CD14-positive monocyte (primary cell): Measurements from ENCODE around the gene CDX2. TPM values are rescaled to one million over a fixed set of nuclear protein-coding genes. Genes with fewer than 3 reads are reported as not detected.

Source experiments
- DNase-seq, 3 donors: peaks; one replicate each; pipeline ENCODE4 v3.0.0-alpha.2; 2011 to 2022
- H2AFZ ChIP-seq: 2 replicates; pipeline ENCODE4 v1.6.0; 2012; ENCODE audit warnings: mild to moderate bottlenecking, low read depth, low read length, inconsistent platforms; ENCODE audit not compliant: insufficient read depth, poor library complexity, severe bottlenecking
- H3K27ac ChIP-seq, 2 donors: 1 replicate in 1 of 2; 2 replicates in 1 of 2; pipeline ENCODE4 v1.5.1; 2012 to 2013; ENCODE audit warnings: low read length in 2 of 2, control low read depth in 1 of 2, inconsistent platforms in 1 of 2, low read depth in 1 of 2, mild to moderate bottlenecking in 1 of 2
- H3K27me3 ChIP-seq, 2 donors: one replicate each; pipeline versions ENCODE4 v1.6.0 to v1.6.1; 2011 to 2013; ENCODE audit warnings: low read length in 2 of 2; ENCODE audit not compliant: control insufficient read depth in 2 of 2, insufficient read depth in 2 of 2
- H3K36me3 ChIP-seq, 2 donors: replicated peaks in 1 of 2; 1 replicate in 1 of 2; 2 replicates in 1 of 2; pipeline versions ENCODE4 v1.5.1 to v1.6.1; 2012 to 2013; ENCODE audit warnings: low read length in 2 of 2, control low read depth in 1 of 2, inconsistent platforms in 1 of 2, mild to moderate bottlenecking in 1 of 2; ENCODE audit not compliant: insufficient read depth in 2 of 2, control insufficient read depth in 1 of 2
- H3K4me1 ChIP-seq, 2 donors: 1 replicate in 1 of 2; 2 replicates in 1 of 2; pipeline versions ENCODE4 v1.5.1 to v1.6.1; 2012 to 2013; ENCODE audit warnings: low read length in 2 of 2, control low read depth in 1 of 2, inconsistent platforms in 1 of 2, mild to moderate bottlenecking in 1 of 2, moderate library complexity in 1 of 2; ENCODE audit not compliant: insufficient read depth in 2 of 2, control insufficient read depth in 1 of 2
- H3K4me2 ChIP-seq: replicated peaks from 2 replicates; pipeline ENCODE3; 2012; ENCODE audit warnings: low read length, moderate library complexity, mild to moderate bottlenecking; ENCODE audit not compliant: poor library complexity, severe bottlenecking; ENCODE audit errors: extremely low read depth
- H3K4me3 ChIP-seq, 3 experiments: fragments of 200-600 bp in 1 of 3; sonication (generic) in 1 of 3; replicated peaks in 1 of 3; 1 replicate in 2 of 3; 2 replicates in 1 of 3; pipeline ENCODE4 v1.5.1; 2011 to 2013; ENCODE audit warnings: low read length in 3 of 3, mild to moderate bottlenecking in 3 of 3, control low read depth in 2 of 3, low read depth in 2 of 3, inconsistent platforms in 1 of 3, moderate library complexity in 1 of 3
- H3K79me2 ChIP-seq: 2 replicates; pipeline ENCODE4 v1.6.0; 2012; ENCODE audit warnings: mild to moderate bottlenecking, control low read depth, inconsistent platforms, low read length, moderate library complexity; ENCODE audit not compliant: insufficient read depth
- H3K9ac ChIP-seq: 2 replicates; pipeline ENCODE4 v1.6.0; 2017; ENCODE audit warnings: low read length, mild to moderate bottlenecking; ENCODE audit not compliant: insufficient read depth, poor library complexity, severe bottlenecking
- H3K9me3 ChIP-seq, 2 donors: replicated peaks in 1 of 2; 1 replicate in 1 of 2; 2 replicates in 1 of 2; pipeline versions ENCODE4 v1.5.1 to v1.6.1; 2012 to 2013; ENCODE audit warnings: low read length in 2 of 2, control low read depth in 1 of 2; ENCODE audit not compliant: control insufficient read depth in 1 of 2, insufficient read depth in 1 of 2
- H4K20me1 ChIP-seq: 2 replicates; pipeline ENCODE4 v1.6.0; 2012; ENCODE audit warnings: mild to moderate bottlenecking, low read length, control low read depth, moderate library complexity; ENCODE audit not compliant: insufficient read depth
- H3K27ac Mint-ChIP-seq, 7 donors: one replicate each; pipeline ENCODE4 v1.8.0; 2020; ENCODE audit warnings: mild to moderate bottlenecking in 7 of 7, mixed read lengths in 7 of 7, moderate library complexity in 6 of 7, inconsistent platforms in 2 of 7
- H3K27me3 Mint-ChIP-seq, 3 donors: one replicate each; pipeline ENCODE4 v1.8.0; 2021 to 2022; ENCODE audit warnings: low read depth in 3 of 3, mild to moderate bottlenecking in 3 of 3, mixed read lengths in 3 of 3, moderate library complexity in 3 of 3, inconsistent platforms in 1 of 3
- H3K36me3 Mint-ChIP-seq, 2 donors: one replicate each; pipeline ENCODE4 v1.8.0; 2020; ENCODE audit warnings: mixed read lengths in 2 of 2, inconsistent platforms in 1 of 2, mild to moderate bottlenecking in 1 of 2
- H3K4me1 Mint-ChIP-seq: one replicate; pipeline ENCODE4 v1.8.0; 2020; ENCODE audit warnings: mild to moderate bottlenecking, mixed read lengths
- H3K4me3 Mint-ChIP-seq, 2 donors: one replicate each; pipeline ENCODE4 v1.8.0; 2020; ENCODE audit warnings: mild to moderate bottlenecking in 2 of 2, mixed read lengths in 2 of 2, moderate library complexity in 1 of 2
- H3K9me3 Mint-ChIP-seq, 7 donors: one replicate each; pipeline ENCODE4 v1.8.0; 2020 to 2022; ENCODE audit warnings: mixed read lengths in 7 of 7, mild to moderate bottlenecking in 6 of 7, moderate library complexity in 6 of 7, inconsistent platforms in 2 of 7
- WGBS: methylation state at CpG from one replicate; pipeline ENCODE4 v1.1.5; 2013; ENCODE audit warnings: missing lambda C conversion rate; ENCODE audit not compliant: insufficient coverage; 5-methylcytosine and 5-hydroxymethylcytosine counted together
- intact Hi-C, 2 donors: fragments of 100-400 bp; cut with micrococcal nuclease; formaldehyde crosslinking; loops; one replicate each; pipeline versions ENCODE4 v1.15.0 to v1.15.1; 2023
- polyA plus RNA-seq, 3 donors: library from polyadenylated mRNA; depleted of rRNA in 1 of 3; unstranded in 2 of 3; stranded (reverse) in 1 of 3; fragments of 300-500 nt in 2 of 3; fragments of >200 nt in 1 of 3; fragmentation: Illumina TruSeq in 2 of 3; gene quantifications; 1 replicate in 2 of 3; 2 replicates in 1 of 3; pipeline ENCODE4 v1.2.3, GENCODE V29; 2012 to 2021
- TF ChIP-seq, protein P1 (sequence below): fragments of 200-600 bp; IDR thresholded peaks from one replicate; pipeline ENCODE4 v1.8.0; 2022; ENCODE audit warnings: antibody characterized with exemption, mild to moderate bottlenecking

Gene CDX2
- polyA plus RNA-seq, 3 donors, result not detected

DNA sequence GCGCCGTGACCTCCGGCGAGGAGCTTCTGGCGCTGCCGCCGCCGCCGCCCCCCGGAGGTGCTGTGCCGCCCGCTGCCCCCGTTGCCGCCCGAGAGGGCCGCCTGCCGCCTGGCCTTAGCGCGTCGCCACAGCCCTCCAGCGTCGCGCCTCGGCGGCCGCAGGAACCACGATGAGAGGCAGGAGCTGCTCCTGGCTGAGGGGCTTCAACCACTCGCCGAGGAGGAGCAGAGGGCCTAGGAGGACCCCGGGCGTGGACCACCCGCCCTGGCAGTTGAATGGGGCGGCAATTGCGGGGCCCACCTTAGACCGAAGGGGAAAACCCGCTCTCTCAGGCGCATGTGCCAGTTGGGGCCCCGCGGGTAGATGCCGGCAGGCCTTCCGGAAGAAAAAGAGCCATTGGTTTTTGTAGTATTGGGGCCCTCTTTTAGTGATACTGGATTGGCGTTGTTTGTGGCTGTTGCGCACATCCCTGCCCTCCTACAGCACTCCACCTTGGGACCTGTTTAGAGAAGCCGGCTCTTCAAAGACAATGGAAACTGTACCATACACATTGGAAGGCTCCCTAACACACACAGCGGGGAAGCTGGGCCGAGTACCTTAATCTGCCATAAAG lies 44.5 kb downstream of the CDX2 start:
- peak overlapping the region in 1 of 2 donors; percentile 72 for H3K4me3 Mint-ChIP-seq
- intact Hi-C loops, result no loop called here
- Histone ChIP-seq H2AFZ (no peak overlapping the region), H3K36me3 (no peaks in the 10 kb centered on the region), H3K9ac (no peak overlapping the region), H4K20me1 (no peaks in the 10 kb centered on the region), H3K4me1 (peaks cover 20 to 26% of the 10 kb centered on the region in 2 donors), H3K27me3 (peaks cover 92 to 98% of the 10 kb centered on the region in 2 donors), H3K4me3 (no peak overlapping the region), H3K4me2 (no peak overlapping the region), H3K27ac (no peak overlapping the region), H3K79me2 (no peaks in the 10 kb centered on the region), H3K9me3 (peaks cover 0 to 78% of the 10 kb centered on the region in 2 donors)
- WGBS, result 4% methylated on average over 35 of the region's 46 CpGs
- no peak for DNase-seq
- TF ChIP-seq, protein P1, sequence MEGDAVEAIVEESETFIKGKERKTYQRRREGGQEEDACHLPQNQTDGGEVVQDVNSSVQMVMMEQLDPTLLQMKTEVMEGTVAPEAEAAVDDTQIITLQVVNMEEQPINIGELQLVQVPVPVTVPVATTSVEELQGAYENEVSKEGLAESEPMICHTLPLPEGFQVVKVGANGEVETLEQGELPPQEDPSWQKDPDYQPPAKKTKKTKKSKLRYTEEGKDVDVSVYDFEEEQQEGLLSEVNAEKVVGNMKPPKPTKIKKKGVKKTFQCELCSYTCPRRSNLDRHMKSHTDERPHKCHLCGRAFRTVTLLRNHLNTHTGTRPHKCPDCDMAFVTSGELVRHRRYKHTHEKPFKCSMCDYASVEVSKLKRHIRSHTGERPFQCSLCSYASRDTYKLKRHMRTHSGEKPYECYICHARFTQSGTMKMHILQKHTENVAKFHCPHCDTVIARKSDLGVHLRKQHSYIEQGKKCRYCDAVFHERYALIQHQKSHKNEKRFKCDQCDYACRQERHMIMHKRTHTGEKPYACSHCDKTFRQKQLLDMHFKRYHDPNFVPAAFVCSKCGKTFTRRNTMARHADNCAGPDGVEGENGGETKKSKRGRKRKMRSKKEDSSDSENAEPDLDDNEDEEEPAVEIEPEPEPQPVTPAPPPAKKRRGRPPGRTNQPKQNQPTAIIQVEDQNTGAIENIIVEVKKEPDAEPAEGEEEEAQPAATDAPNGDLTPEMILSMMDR, result no peak
- H3K27ac Mint-ChIP-seq, result no peak overlapping the region
- H3K27me3 Mint-ChIP-seq, result peaks cover 95 to 99% (median 96%) of the 10 kb centered on the region in 3 donors
- H3K36me3 Mint-ChIP-seq, result peaks cover 4 to 9% of the 10 kb centered on the region in 2 donors
- peaks cover 0 to 39% (median 14%) of the 10 kb centered on the region in 7 donors for H3K9me3 Mint-ChIP-seq
- peaks cover 21% of the 10 kb centered on the region for H3K4me1 Mint-ChIP-seq

DNA sequence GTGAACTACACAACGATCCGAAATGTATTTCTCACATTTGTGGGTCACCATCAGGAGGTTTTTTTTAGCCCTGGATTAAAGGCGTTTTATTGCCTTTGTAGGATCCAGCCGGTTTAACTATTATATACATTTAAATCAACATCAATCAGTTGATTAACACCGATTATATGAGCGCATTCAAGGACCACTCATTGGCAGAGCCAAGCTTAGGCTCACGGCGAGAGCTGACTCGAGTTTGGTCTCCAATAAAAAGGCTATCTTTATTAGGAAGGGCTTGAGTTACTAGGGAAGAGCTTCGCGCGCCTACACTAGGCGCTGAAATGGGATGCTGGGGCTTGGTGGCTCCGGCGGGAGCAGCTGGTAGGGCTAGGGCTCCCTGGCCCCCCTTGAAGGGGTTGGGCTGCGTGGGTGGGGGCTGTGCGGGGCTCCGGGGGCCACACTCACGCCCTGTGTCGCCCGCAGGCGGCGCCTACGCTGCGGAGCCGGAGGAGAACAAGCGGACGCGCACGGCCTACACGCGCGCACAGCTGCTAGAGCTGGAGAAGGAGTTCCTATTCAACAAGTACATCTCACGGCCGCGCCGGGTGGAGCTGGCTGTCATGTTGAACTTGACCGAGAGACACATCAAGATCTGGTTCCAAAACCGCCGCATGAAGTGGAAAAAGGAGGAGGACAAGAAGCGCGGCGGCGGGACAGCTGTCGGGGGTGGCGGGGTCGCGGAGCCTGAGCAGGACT lies 45.2 kb downstream of the CDX2 start:
- H4K20me1 ChIP-seq, result no peaks in the 10 kb centered on the region
- 4% methylated on average over 46 of the region's 48 CpGs for WGBS
- H2AFZ ChIP-seq, result no peak overlapping the region
- H3K36me3 ChIP-seq, result no peaks in the 10 kb centered on the region
- Mint-ChIP-seq H3K4me1 (peaks cover 21% of the 10 kb centered on the region), H3K27ac (no peak overlapping the region), H3K36me3 (peaks cover 4 to 9% of the 10 kb centered on the region in 2 donors), H3K27me3 (peaks cover 95 to 99% (median 96%) of the 10 kb centered on the region in 3 donors), H3K4me3 (peak overlapping the region; percentile 37 to 88), H3K9me3 (peaks cover 0 to 39% (median 15%) of the 10 kb centered on the region in 7 donors)
- intact Hi-C loops, result no loop called here
- peaks cover 90 to 98% of the 10 kb centered on the region in 2 donors for H3K27me3 ChIP-seq
- H3K4me2 ChIP-seq, result no peak overlapping the region
- no peaks in the 10 kb centered on the region for H3K79me2 ChIP-seq
- peaks cover 0 to 71% of the 10 kb centered on the region in 2 donors for H3K9me3 ChIP-seq
- H3K4me3 ChIP-seq, result no peak overlapping the region
- TF ChIP-seq, protein P1, result no peak
- H3K4me1 ChIP-seq, result peaks cover 22 to 27% of the 10 kb centered on the region in 2 donors
- H3K27ac ChIP-seq, result no peak overlapping the region
- no peak overlapping the region for H3K9ac ChIP-seq
- no peak for DNase-seq
